RWPE1 (cell line): ENCODE measurements around the gene TAMM41.

Source experiments
- CTCF ChIA-PET: fragments of 350-600 bp; sonication (Branson Sonifier 250); formaldehyde crosslinking; extraction: SDS; loops from one replicate; lab custom pipeline; 2021; lab: Yijun Ruan, JAX
- POLR2A ChIA-PET: fragments of 400-600 bp; formaldehyde crosslinking; extraction: SDS; loops from one replicate; lab custom pipeline; 2020; ENCODE audit warnings: antibody characterized with exemption; ENCODE audit not compliant: low non-redundant PET; lab: Yijun Ruan, JAX
- DNase-seq: peaks from one replicate; pipeline ENCODE4 v3.0.0; 2012; ENCODE audit warnings: low spot score
- H3K27ac ChIP-seq: fragments of 450-650 bp; 2 replicates; pipeline ENCODE4 v1.5.1; 2017
- CTCF ChIP-seq: fragments of 450-650 bp; conservative IDR thresholded peaks from 2 replicates; pipeline ENCODE4 v1.5.1; 2017; ENCODE audit warnings: low read depth, mild to moderate bottlenecking

TAMM41 gene

GRCh38 chr3:11814663-11815062 is 32.0 kb downstream of the TAMM41 start:
- TF ChIP-seq CTCF, result no peak
- no peak for DNase-seq
- POLR2A ChIA-PET, result no interaction called here
- no peak overlapping the region for H3K27ac ChIP-seq
- CTCF ChIA-PET, result interaction anchor here (0.6 to 0.8 kb wide), 2 partner anchors 269 to 684 kb away, joined by 3 to 4 read pairs; no protein-coding TSS in a partner anchor

GRCh38 chr3:11810276-11810675 is 36.4 kb downstream of the TAMM41 start:
- POLR2A ChIA-PET, result no interaction called here
- CTCF ChIA-PET, result no interaction called here
- H3K27ac ChIP-seq, result no peak overlapping the region
- no peak for DNase-seq
- no peak for TF ChIP-seq CTCF

- CTCF ChIA-PET, result no interaction called here
- TF ChIP-seq CTCF, result no peak
- POLR2A ChIA-PET, result no interaction called here
- no peak for DNase-seq
- no peak overlapping the region for H3K27ac ChIP-seq
Measured at GRCh38 chr3:11808231-11808630, 38.5 kb downstream of the TAMM41 start.

GRCh38 chr3:11807686-11808085 is 39.0 kb downstream of the TAMM41 start:
- no peak overlapping the region for H3K27ac ChIP-seq
- no peak for TF ChIP-seq CTCF
- CTCF ChIA-PET, result no interaction called here
- DNase-seq, result no peak
- POLR2A ChIA-PET, result no interaction called here

GRCh38 chr3:11805716-11806115 is 41.0 kb downstream of the TAMM41 start:
- H3K27ac ChIP-seq, result no peak overlapping the region
- CTCF ChIA-PET, result interaction anchor here (0.5 kb wide), 1 partner anchor 257 kb away, joined by 3 read pairs; no protein-coding TSS in a partner anchor
- no peak for TF ChIP-seq CTCF
- POLR2A ChIA-PET, result no interaction called here
- no peak for DNase-seq

- peak; percentile 56 for DNase-seq
- ChIA-PET CTCF (interaction anchor here (0.6 to 1.7 kb wide), 5 partner anchors 9 to 758 kb away, joined by 3 to 5 read pairs (median 3); no protein-coding TSS in a partner anchor), POLR2A (no interaction called here)
- peak; percentile 73 for TF ChIP-seq CTCF
- no peak overlapping the region for H3K27ac ChIP-seq
Measured at GRCh38 chr3:11803977-11804892, 42.5 kb downstream of the TAMM41 start.
